Liver (tissue), 9 donors: ENCODE data around the gene JAZF1. TPM values are rescaled to one million over a fixed set of nuclear protein-coding genes. Genes with fewer than 3 reads are reported as not detected.

Source experiments
- DNase-seq: peaks from one replicate; pipeline ENCODE4 v3.0.0-alpha.2; 2017; ENCODE audit warnings: low spot score
- H3K27ac ChIP-seq, 2 donors: one replicate each; pipeline ENCODE4 v1.7.0; 2013; ENCODE audit warnings: inconsistent platforms in 2 of 2, low read length in 2 of 2, control low read depth in 1 of 2, low read depth in 1 of 2, mild to moderate bottlenecking in 1 of 2
- H3K27me3 ChIP-seq, 4 donors: one replicate each; pipeline versions ENCODE4 v1.6.1 to v1.7.0; 2013; ENCODE audit warnings: low read length in 3 of 4, inconsistent platforms in 1 of 4, mild to moderate bottlenecking in 1 of 4, moderate library complexity in 1 of 4; ENCODE audit not compliant: control insufficient read depth in 4 of 4, insufficient read depth in 4 of 4
- H3K36me3 ChIP-seq, 4 donors: one replicate each; pipeline versions ENCODE4 v1.6.1 to v1.7.0; 2013; ENCODE audit warnings: low read length in 3 of 4, mild to moderate bottlenecking in 3 of 4, low read depth in 1 of 4, moderate library complexity in 1 of 4; ENCODE audit not compliant: control insufficient read depth in 4 of 4, insufficient read depth in 3 of 4
- H3K4me1 ChIP-seq, 4 donors: one replicate each; pipeline versions ENCODE4 v1.6.1 to v1.7.0; 2013; ENCODE audit warnings: low read length in 3 of 4, mild to moderate bottlenecking in 3 of 4, moderate library complexity in 1 of 4; ENCODE audit not compliant: control insufficient read depth in 4 of 4, insufficient read depth in 4 of 4
- H3K4me3 ChIP-seq, 3 donors: one replicate each; pipeline versions ENCODE4 v1.6.1 to v1.7.0; 2013; ENCODE audit warnings: low read length in 3 of 3, control low read depth in 1 of 3, low read depth in 1 of 3, mild to moderate bottlenecking in 1 of 3
- H3K9ac ChIP-seq, 2 donors: one replicate each; pipeline ENCODE4 v1.7.0; 2013; ENCODE audit warnings: low read length in 2 of 2, mild to moderate bottlenecking in 2 of 2, moderate library complexity in 2 of 2, control low read depth in 1 of 2, low read depth in 1 of 2
- H3K9me3 ChIP-seq, 4 donors: one replicate each; pipeline versions ENCODE4 v1.6.1 to v1.7.0; 2013; ENCODE audit warnings: low read length in 3 of 4; ENCODE audit not compliant: control insufficient read depth in 4 of 4
- ATF3 ChIP-seq: IDR thresholded peaks from 2 replicates; pipeline ENCODE4 v1.6.1; 2016; ENCODE audit warnings: antibody characterized with exemption
- CTCF ChIP-seq: fragments of 150-350 bp; IDR thresholded peaks from 2 replicates; pipeline ENCODE4 v1.5.1; 2017; ENCODE audit warnings: improper control_type of control experiment, low read depth, low read length; ENCODE audit not compliant: missing input control
- EGR1 ChIP-seq, 2 donors: IDR thresholded peaks; 2 replicates each; pipeline ENCODE4 v1.6.1; 2016 to 2018; ENCODE audit warnings: antibody characterized with exemption in 2 of 2, low read depth in 2 of 2
- FOXA1 ChIP-seq: IDR thresholded peaks from 2 replicates; pipeline ENCODE4 v1.6.1; 2016; ENCODE audit warnings: antibody characterized with exemption
- FOXA2 ChIP-seq: IDR thresholded peaks from 2 replicates; pipeline ENCODE4 v1.6.1; 2016; ENCODE audit warnings: antibody characterized with exemption
- GABPA ChIP-seq, 2 donors: IDR thresholded peaks in 1 of 2; conservative IDR thresholded peaks in 1 of 2; 2 replicates each; pipeline ENCODE4 v1.6.1; 2016; ENCODE audit warnings: antibody characterized with exemption in 2 of 2, mild to moderate bottlenecking in 1 of 2, moderate library complexity in 1 of 2
- HNF4A ChIP-seq, 2 donors: conservative IDR thresholded peaks; 2 replicates each; pipeline ENCODE4 v1.6.1; 2016; ENCODE audit warnings: antibody characterized with exemption in 2 of 2, mild to moderate bottlenecking in 2 of 2
- HNF4G ChIP-seq: IDR thresholded peaks from 2 replicates; pipeline ENCODE4 v1.6.1; 2016; ENCODE audit warnings: antibody characterized with exemption
- JUND ChIP-seq, 2 donors: IDR thresholded peaks; 2 replicates each; pipeline ENCODE4 v1.6.1; 2016; ENCODE audit warnings: antibody characterized with exemption in 2 of 2
- MAX ChIP-seq: IDR thresholded peaks from 2 replicates; pipeline ENCODE4 v1.6.1; 2016; ENCODE audit warnings: antibody characterized with exemption
- NR2F2 ChIP-seq: IDR thresholded peaks from 2 replicates; pipeline ENCODE4 v1.6.1; 2016; ENCODE audit warnings: antibody characterized with exemption
- RAD21 ChIP-seq, 2 donors: IDR thresholded peaks; 2 replicates each; pipeline ENCODE4 v1.6.1; 2016; ENCODE audit warnings: antibody characterized with exemption in 2 of 2, mild to moderate bottlenecking in 2 of 2
- REST ChIP-seq: IDR thresholded peaks from 2 replicates; pipeline ENCODE4 v1.6.1; 2016; ENCODE audit warnings: antibody characterized with exemption, mild to moderate bottlenecking
- RXRA ChIP-seq, 2 donors: IDR thresholded peaks; 2 replicates each; pipeline ENCODE4 v1.6.1; 2017 to 2018; ENCODE audit warnings: antibody characterized with exemption in 2 of 2, mild to moderate bottlenecking in 1 of 2
- SP1 ChIP-seq: IDR thresholded peaks from 2 replicates; pipeline ENCODE4 v1.6.1; 2018; ENCODE audit warnings: antibody characterized with exemption, mild to moderate bottlenecking
- TAF1 ChIP-seq: conservative IDR thresholded peaks from 2 replicates; pipeline ENCODE4 v1.6.1; 2016; ENCODE audit warnings: antibody characterized with exemption, mild to moderate bottlenecking
- YY1 ChIP-seq: IDR thresholded peaks from 2 replicates; pipeline ENCODE4 v1.6.1; 2016; ENCODE audit warnings: antibody characterized with exemption, mild to moderate bottlenecking
- ZBTB33 ChIP-seq: IDR thresholded peaks from 2 replicates; pipeline ENCODE4 v1.6.1; 2016; ENCODE audit warnings: antibody characterized with exemption
- WGBS: extraction: QIAGEN DNeasy Blood & Tissue Kit; methylation state at CpG from one replicate; pipeline ENCODE4 v1.1.7; 2013; 5-methylcytosine and 5-hydroxymethylcytosine counted together
- polyA plus RNA-seq, 2 donors: library from polyadenylated mRNA; stranded (reverse) in 1 of 2; unstranded in 1 of 2; fragments of 200-250 nt in 1 of 2; fragments of >200 nt in 1 of 2; fragmentation: Nextera tagmentation in 1 of 2; extraction: Ambion mirVana in 1 of 2; gene quantifications; one replicate each; pipeline versions ENCODE4 v1.2.1 to v1.2.3, GENCODE V29; 2013 to 2015
- total RNA-seq, 2 donors: library from RNA; depleted of rRNA; stranded (reverse); fragments of >200 nt; gene quantifications; one replicate each; pipeline ENCODE4 v1.2.3, GENCODE V29; 2014
- donor health status: healthy.
- donor health status: healthy.
- donor health status: healthy.
- donor health status: healthy.
- donor health status: healthy.

Gene JAZF1
- total and polyA plus RNA-seq, 4 donors: 2.7 to 17.8 (median 4.0) TPM

- Histone ChIP-seq H3K27ac (no peak overlapping the region), H3K4me3 (no peak overlapping the region), H3K9me3 (no peaks in the 10 kb centered on the region), H3K27me3 (no peaks in the 10 kb centered on the region), H3K9ac (no peak overlapping the region), H3K4me1 (peaks cover 2 to 24% (median 16%) of the 10 kb centered on the region in 4 donors), H3K36me3 (no peaks in the 10 kb centered on the region)
- WGBS: 93% methylated on average over 2 of the region's 2 CpGs
- TF ChIP-seq MAX: no peak
- no peak for TF ChIP-seq HNF4G
- no peak for TF ChIP-seq EGR1 (IDR thresholded peaks at IDR 0.05; ENCODE audit: low read depth in 2 of 2)
- no peak for TF ChIP-seq HNF4A (conservative IDR thresholded peaks at IDR 0.05)
- no peak for TF ChIP-seq FOXA1
- no peak for TF ChIP-seq RAD21 (IDR thresholded peaks at IDR 0.05)
- TF ChIP-seq CTCF: no peak
- no peak for TF ChIP-seq REST
- no peak for TF ChIP-seq NR2F2
- no peak for TF ChIP-seq RXRA (IDR thresholded peaks at IDR 0.05)
- TF ChIP-seq ZBTB33: no peak
- no peak for TF ChIP-seq JUND (IDR thresholded peaks at IDR 0.05)
- TF ChIP-seq GABPA (IDR thresholded peaks at IDR 0.05 in 1 of 2, conservative IDR thresholded peaks at IDR 0.05 in 1 of 2): no peak
- no peak for TF ChIP-seq ATF3
- no peak for TF ChIP-seq TAF1
- no peak for TF ChIP-seq YY1
- no peak for TF ChIP-seq FOXA2
- no peak for TF ChIP-seq SP1
- DNase-seq: no peak
These were observed 281.0 kb downstream of the JAZF1 start for GRCh38 chr7:27899601-27900000.

- no peak for DNase-seq
- Histone ChIP-seq H3K9ac (peak overlapping the region in 1 of 2 donors; percentile 63), H3K4me1 (peaks cover 2 to 24% (median 16%) of the 10 kb centered on the region in 4 donors), H3K27me3 (no peaks in the 10 kb centered on the region), H3K27ac (peak overlapping the region; percentile 17 to 51), H3K4me3 (no peak overlapping the region), H3K36me3 (no peaks in the 10 kb centered on the region), H3K9me3 (no peaks in the 10 kb centered on the region)
- WGBS: 37% methylated on average over 10 of the region's 10 CpGs
- TF ChIP-seq NR2F2: peak; percentile 53
- peak; percentile 83 for TF ChIP-seq YY1
- TF ChIP-seq FOXA2: peak; percentile 46
- TF ChIP-seq RAD21 (IDR thresholded peaks at IDR 0.05): peak; percentile 16 to 32
- no peak for TF ChIP-seq ATF3
- TF ChIP-seq JUND (IDR thresholded peaks at IDR 0.05): peak; percentile 55 to 75
- no peak for TF ChIP-seq REST
- TF ChIP-seq HNF4A (conservative IDR thresholded peaks at IDR 0.05): peak; percentile 74 to 83
- TF ChIP-seq CTCF: no peak
- peak; percentile 61 for TF ChIP-seq FOXA1
- peak in 1 of 2 donors; percentile 38 for TF ChIP-seq GABPA (IDR thresholded peaks at IDR 0.05 in 1 of 2, conservative IDR thresholded peaks at IDR 0.05 in 1 of 2)
- TF ChIP-seq RXRA (IDR thresholded peaks at IDR 0.05): peak; percentile 81 to 87
These were observed 283.2 kb downstream of the JAZF1 start for GRCh38 chr7:27897441-27897847.
